Fibroblast of lung (primary cell): ENCODE results near the gene HMCES. TPM values are rescaled to one million over a fixed set of nuclear protein-coding genes. Genes with fewer than 3 reads are reported as not detected.
A peak's percentile ranks its signal among the peaks of the same experiment; 100 is the strongest.

ENCODE experiments used
- DNase-seq, 2 donors: peaks; one replicate each; pipeline versions ENCODE4 v3.0.0 to v3.0.0-alpha.2; 2010; ENCODE audit warnings: low read depth in 2 of 2
- H2AFZ ChIP-seq: 2 replicates; pipeline ENCODE4 v1.5.1; 2012; ENCODE audit warnings: low read length, control low read depth, inconsistent platforms
- H3K27ac ChIP-seq: 2 replicates; pipeline ENCODE4 v1.5.1; 2011; ENCODE audit warnings: low read length, control low read depth; ENCODE audit not compliant: insufficient read depth
- H3K27me3 ChIP-seq: 2 replicates; pipeline ENCODE4 v1.5.1; 2011; ENCODE audit warnings: mild to moderate bottlenecking, low read length; ENCODE audit not compliant: control insufficient read depth, insufficient read depth
- H3K36me3 ChIP-seq: 2 replicates; pipeline ENCODE4 v1.5.1; 2011; ENCODE audit warnings: low read length; ENCODE audit not compliant: control insufficient read depth, insufficient read depth
- H3K4me1 ChIP-seq: 2 replicates; pipeline ENCODE4 v1.5.1; 2011; ENCODE audit warnings: low read length; ENCODE audit not compliant: control insufficient read depth, insufficient read depth; ENCODE audit errors: extremely low read depth
- H3K4me2 ChIP-seq: 2 replicates; pipeline ENCODE4 v1.5.1; 2011; ENCODE audit warnings: low read length, control low read depth; ENCODE audit not compliant: insufficient read depth; ENCODE audit errors: extremely low read depth
- H3K4me3 ChIP-seq, 4 experiments: fragments of 200-600 bp in 1 of 4; sonication (generic) in 1 of 4; replicated peaks in 1 of 4; 2 replicates each; pipeline ENCODE4 v1.5.1; 2011 to 2016; ENCODE audit warnings: low read length in 4 of 4, low read depth in 3 of 4, mild to moderate bottlenecking in 3 of 4, control low read depth in 2 of 4, inconsistent platforms in 1 of 4, mixed read lengths in 1 of 4; ENCODE audit not compliant: insufficient read depth in 1 of 4; ENCODE audit errors: control extremely low read depth in 1 of 4
- H3K79me2 ChIP-seq: 2 replicates; pipeline ENCODE4 v1.5.1; 2012; ENCODE audit warnings: mild to moderate bottlenecking, low read length, inconsistent platforms; ENCODE audit not compliant: control insufficient read depth, insufficient read depth
- H3K9ac ChIP-seq: 2 replicates; pipeline ENCODE4 v1.5.1; 2011; ENCODE audit warnings: mild to moderate bottlenecking, low read length, control low read depth; ENCODE audit not compliant: insufficient read depth
- H3K9me3 ChIP-seq: 2 replicates; pipeline ENCODE4 v1.5.1; 2012; ENCODE audit warnings: low read depth, low read length; ENCODE audit not compliant: control insufficient read depth, insufficient read depth
- H4K20me1 ChIP-seq: 2 replicates; pipeline ENCODE4 v1.5.1; 2011; ENCODE audit warnings: low read length; ENCODE audit not compliant: control insufficient read depth, insufficient read depth; ENCODE audit errors: extremely low read depth
- EZH2 ChIP-seq: IDR thresholded peaks from 2 replicates; pipeline ENCODE4 v1.5.1; 2012; ENCODE audit warnings: low read length, control low read depth, mild to moderate bottlenecking; ENCODE audit errors: missing control alignments
- polyA plus RNA-seq, 2 donors: library from polyadenylated mRNA; depleted of rRNA in 1 of 2; stranded (reverse) in 1 of 2; unstranded in 1 of 2; fragments of >200 nt; gene quantifications; 2 replicates each; pipeline ENCODE4 v1.2.1, GENCODE V29; 2011 to 2012; ENCODE audit warnings: missing spikeins in 1 of 2
- total RNA-seq: library from RNA; depleted of rRNA; stranded (reverse); fragments of >200 nt; gene quantifications from 2 replicates; pipeline ENCODE4 v1.2.1, GENCODE V29; 2014
- TF ChIP-seq, protein P1 (sequence below), 2 donors: IDR thresholded peaks in 1 of 2; conservative IDR thresholded peaks in 1 of 2; 1 replicate in 1 of 2; 2 replicates in 1 of 2; pipeline ENCODE4 v1.5.1; 2011 to 2012; ENCODE audit warnings: low read length in 2 of 2, control low read depth in 1 of 2, inconsistent platforms in 1 of 2, low read depth in 1 of 2, mild to moderate bottlenecking in 1 of 2

The HMCES gene
- total and polyA plus RNA-seq, 2 donors (not counting 1 experiment from before 2014, with no cell fraction given): 12.2 to 22.8 TPM

GRCh38 chr3:129316248-129317013 is 37.8 kb downstream of the HMCES start:
- Histone ChIP-seq H3K9me3 (no peaks in the 10 kb centered on the region), H2AFZ (peak overlapping the region; percentile 89), H4K20me1 (no peaks in the 10 kb centered on the region), H3K4me1 (peaks cover 3% of the 10 kb centered on the region), H3K4me2 (peak overlapping the region; percentile 72), H3K27ac (peak overlapping the region; percentile 86), H3K4me3 (peak overlapping the region; percentile 54 to 93 (median 81)), H3K36me3 (no peaks in the 10 kb centered on the region), H3K9ac (peak overlapping the region; percentile 85), H3K27me3 (no peaks in the 10 kb centered on the region), H3K79me2 (peaks cover 7% of the 10 kb centered on the region)
- peak; percentile 67 to 86 for DNase-seq
- no peak for TF ChIP-seq EZH2
- TF ChIP-seq, protein P1, sequence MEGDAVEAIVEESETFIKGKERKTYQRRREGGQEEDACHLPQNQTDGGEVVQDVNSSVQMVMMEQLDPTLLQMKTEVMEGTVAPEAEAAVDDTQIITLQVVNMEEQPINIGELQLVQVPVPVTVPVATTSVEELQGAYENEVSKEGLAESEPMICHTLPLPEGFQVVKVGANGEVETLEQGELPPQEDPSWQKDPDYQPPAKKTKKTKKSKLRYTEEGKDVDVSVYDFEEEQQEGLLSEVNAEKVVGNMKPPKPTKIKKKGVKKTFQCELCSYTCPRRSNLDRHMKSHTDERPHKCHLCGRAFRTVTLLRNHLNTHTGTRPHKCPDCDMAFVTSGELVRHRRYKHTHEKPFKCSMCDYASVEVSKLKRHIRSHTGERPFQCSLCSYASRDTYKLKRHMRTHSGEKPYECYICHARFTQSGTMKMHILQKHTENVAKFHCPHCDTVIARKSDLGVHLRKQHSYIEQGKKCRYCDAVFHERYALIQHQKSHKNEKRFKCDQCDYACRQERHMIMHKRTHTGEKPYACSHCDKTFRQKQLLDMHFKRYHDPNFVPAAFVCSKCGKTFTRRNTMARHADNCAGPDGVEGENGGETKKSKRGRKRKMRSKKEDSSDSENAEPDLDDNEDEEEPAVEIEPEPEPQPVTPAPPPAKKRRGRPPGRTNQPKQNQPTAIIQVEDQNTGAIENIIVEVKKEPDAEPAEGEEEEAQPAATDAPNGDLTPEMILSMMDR (conservative IDR thresholded peaks at IDR 0.05 in 1 of 2, IDR thresholded peaks at IDR 0.05 in 1 of 2; ENCODE audit: low read depth in 1 of 2, low read length in 2 of 2): peak; percentile 43 to 45

GRCh38 chr3:129317014-129317771 is 38.5 kb downstream of the HMCES start:
- no peaks in the 10 kb centered on the region for H3K9me3 ChIP-seq
- H3K27me3 ChIP-seq: no peaks in the 10 kb centered on the region
- H3K79me2 ChIP-seq: peaks cover 7% of the 10 kb centered on the region
- TF ChIP-seq EZH2: no peak
- TF ChIP-seq, protein P1 (conservative IDR thresholded peaks at IDR 0.05 in 1 of 2, IDR thresholded peaks at IDR 0.05 in 1 of 2; ENCODE audit: low read depth in 1 of 2, low read length in 2 of 2): no peak
- no peaks in the 10 kb centered on the region for H3K36me3 ChIP-seq
- no peak overlapping the region for H3K9ac ChIP-seq
- peak overlapping the region; percentile 89 for H2AFZ ChIP-seq
- H4K20me1 ChIP-seq: no peaks in the 10 kb centered on the region
- no peak overlapping the region for H3K27ac ChIP-seq
- H3K4me1 ChIP-seq: peaks cover 3% of the 10 kb centered on the region
- H3K4me3 ChIP-seq: peak overlapping the region; percentile 54 to 93 (median 81)
- peak overlapping the region; percentile 72 for H3K4me2 ChIP-seq
- DNase-seq: no peak

DNA sequence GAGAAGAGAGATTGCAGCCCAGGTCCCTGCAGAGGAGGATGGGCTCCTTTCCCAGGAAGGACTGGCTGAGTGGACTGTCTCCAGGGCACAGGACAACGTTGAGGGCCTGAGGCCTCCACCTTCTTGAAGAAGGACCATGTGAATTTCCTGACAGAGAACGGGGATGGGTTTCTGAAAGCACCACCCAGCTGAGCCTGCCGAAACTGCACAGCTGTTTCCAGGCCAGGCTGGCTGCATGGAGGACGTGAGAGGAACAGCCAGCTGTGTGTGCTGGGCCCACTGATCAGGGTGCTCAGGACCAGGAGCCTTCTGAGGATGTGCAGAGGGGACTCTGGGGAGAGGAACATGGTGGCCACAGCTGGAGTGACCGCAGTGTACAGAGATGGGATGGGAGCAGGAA is 39.2 kb downstream of the HMCES start:
- H3K4me2 ChIP-seq: no peak overlapping the region
- H3K9me3 ChIP-seq: no peaks in the 10 kb centered on the region
- TF ChIP-seq, protein P1 (conservative IDR thresholded peaks at IDR 0.05 in 1 of 2, IDR thresholded peaks at IDR 0.05 in 1 of 2; ENCODE audit: low read depth in 1 of 2, low read length in 2 of 2): no peak
- TF ChIP-seq EZH2: no peak
- no peak overlapping the region for H3K4me3 ChIP-seq
- no peaks in the 10 kb centered on the region for H3K27me3 ChIP-seq
- H2AFZ ChIP-seq: no peak overlapping the region
- no peak for DNase-seq
- no peak overlapping the region for H3K9ac ChIP-seq
- H3K36me3 ChIP-seq: no peaks in the 10 kb centered on the region
- H4K20me1 ChIP-seq: no peaks in the 10 kb centered on the region
- H3K4me1 ChIP-seq: peaks cover 3% of the 10 kb centered on the region
- peaks cover 7% of the 10 kb centered on the region for H3K79me2 ChIP-seq
- H3K27ac ChIP-seq: no peak overlapping the region
